SK-N-SH treated with all-trans-retinoic acid at 6 μM for 48 hours (cell line): ENCODE measurements around the gene MCM8.

ENCODE experiments used
- ATAC-seq: fragments of 200-7000 bp; cut with Tn5 transposase; 3 replicates; pipeline ENCODE4 v1.9.1; 2020; ENCODE audit warnings: mild to moderate bottlenecking, moderate library complexity
- BACH2 ChIP-seq: fragments of 250-450 bp; sonication (Bioruptor Pico); IDR thresholded peaks from 2 replicates; pipeline ENCODE4 v1.9.0; 2021; ENCODE audit warnings: mild to moderate bottlenecking, borderline replicate concordance
- CREB5 ChIP-seq: fragments of 250-450 bp; sonication (Bioruptor Pico); IDR thresholded peaks from 2 replicates; pipeline ENCODE4 v1.5.1; 2020; ENCODE audit warnings: low read depth, mild to moderate bottlenecking, moderate library complexity
- CSRNP3 ChIP-seq: fragments of 250-450 bp; sonication (Bioruptor Pico); IDR thresholded peaks from 2 replicates; pipeline ENCODE4 v1.5.1; 2021; ENCODE audit warnings: mild to moderate bottlenecking, moderate library complexity
- ESRRG ChIP-seq: fragments of 250-450 bp; sonication (Bioruptor Pico); IDR thresholded peaks from 2 replicates; pipeline ENCODE4 v1.6.1; 2021; ENCODE audit warnings: mild to moderate bottlenecking
- GLIS3 ChIP-seq: fragments of 250-450 bp; sonication (Bioruptor Pico); IDR thresholded peaks from 2 replicates; pipeline ENCODE4 v1.5.0; 2020; ENCODE audit warnings: mild to moderate bottlenecking, moderate library complexity
- ISL1 ChIP-seq: fragments of 250-450 bp; sonication (Bioruptor Pico); IDR thresholded peaks from 2 replicates; pipeline ENCODE4 v2.1.2; 2022; ENCODE audit warnings: mild to moderate bottlenecking, moderate library complexity
- OSR1 ChIP-seq: fragments of 250-450 bp; sonication (Bioruptor Pico); IDR thresholded peaks from 2 replicates; pipeline ENCODE4 v1.8.0; 2022; ENCODE audit warnings: moderate library complexity, mild to moderate bottlenecking, inconsistent platforms
- PATZ1 ChIP-seq: fragments of 250-450 bp; sonication (Bioruptor Pico); IDR thresholded peaks from 2 replicates; pipeline ENCODE4 v1.8.0; 2020; ENCODE audit warnings: mild to moderate bottlenecking, moderate library complexity, borderline replicate concordance
- POU6F1 ChIP-seq: fragments of 250-450 bp; sonication (Bioruptor Pico); IDR thresholded peaks from 2 replicates; pipeline ENCODE4 v1.8.0; 2021; ENCODE audit warnings: low read depth, mild to moderate bottlenecking, moderate library complexity, borderline replicate concordance
- PPARA ChIP-seq: fragments of 250-450 bp; sonication (Bioruptor Pico); IDR thresholded peaks from 2 replicates; pipeline ENCODE4 v1.5.0; 2020; ENCODE audit warnings: mild to moderate bottlenecking, borderline replicate concordance
- RARB ChIP-seq: fragments of 250-450 bp; sonication (Bioruptor Pico); IDR thresholded peaks from 2 replicates; pipeline ENCODE4 v1.8.0; 2021; ENCODE audit warnings: mild to moderate bottlenecking, moderate library complexity
- SNAI2 ChIP-seq: fragments of 250-450 bp; sonication (Bioruptor Pico); IDR thresholded peaks from 2 replicates; pipeline ENCODE4 v1.5.0; 2020; ENCODE audit warnings: mild to moderate bottlenecking, moderate library complexity
- TCF4 ChIP-seq: fragments of 250-450 bp; sonication (Bioruptor Pico); IDR thresholded peaks from 2 replicates; pipeline ENCODE4 v1.8.0; 2021; ENCODE audit warnings: mild to moderate bottlenecking, moderate library complexity, borderline replicate concordance
- TOX ChIP-seq: fragments of 250-450 bp; sonication (Bioruptor Pico); IDR thresholded peaks from 2 replicates; pipeline ENCODE4 v1.8.0; 2021; ENCODE audit warnings: mild to moderate bottlenecking, moderate library complexity, borderline replicate concordance
- TSHZ2 ChIP-seq: fragments of 250-450 bp; sonication (Bioruptor Pico); IDR thresholded peaks from 2 replicates; pipeline ENCODE4 v1.5.0; 2020; ENCODE audit warnings: mild to moderate bottlenecking, moderate library complexity
- ZC3H10 ChIP-seq: fragments of 250-450 bp; sonication (Bioruptor Pico); IDR thresholded peaks from 2 replicates; pipeline ENCODE4 v1.5.1; 2021; ENCODE audit warnings: mild to moderate bottlenecking, moderate library complexity
- ZFP3 ChIP-seq: fragments of 250-450 bp; sonication (Bioruptor Pico); IDR thresholded peaks from 2 replicates; pipeline ENCODE4 v1.5.0; 2020; ENCODE audit warnings: mild to moderate bottlenecking, moderate library complexity
- ZFP30 ChIP-seq: fragments of 450-650 bp; formaldehyde crosslinking; IDR thresholded peaks from 2 replicates; pipeline ENCODE4 v1.5.0; 2022; ENCODE audit warnings: mild to moderate bottlenecking, moderate library complexity
- ZNF565 ChIP-seq: fragments of 450-650 bp; formaldehyde crosslinking; conservative IDR thresholded peaks from 2 replicates; pipeline ENCODE4 v1.5.0; 2020; ENCODE audit warnings: low read depth, mild to moderate bottlenecking, moderate library complexity
- ZNF70 ChIP-seq: fragments of 450-650 bp; formaldehyde crosslinking; IDR thresholded peaks from 2 replicates; pipeline ENCODE4 v1.5.0; 2020; ENCODE audit warnings: mild to moderate bottlenecking, moderate library complexity
- ZNF8 ChIP-seq: fragments of 450-650 bp; formaldehyde crosslinking; IDR thresholded peaks from 2 replicates; pipeline ENCODE4 v1.5.0; 2020; ENCODE audit warnings: mild to moderate bottlenecking, moderate library complexity

MCM8 gene

GRCh38 chr20:6028818-6029217, 78.4 kb downstream of the MCM8 start:
- TF ChIP-seq SNAI2 (CRISPR knock-in tag) (no peak), ZFP3 (CRISPR knock-in tag) (no peak), BACH2 (CRISPR knock-in tag) (no peak), PATZ1 (CRISPR knock-in tag) (no peak), TCF4 (no peak), PPARA (CRISPR knock-in tag) (no peak), RARB (CRISPR knock-in tag) (no peak), GLIS3 (CRISPR knock-in tag) (no peak), ESRRG (CRISPR knock-in tag) (no peak), ZC3H10 (CRISPR knock-in tag) (no peak), ZNF70 (CRISPR knock-in tag) (no peak), OSR1 (no peak), TOX (no peak), ZNF8 (CRISPR knock-in tag) (no peak), ZNF565 (CRISPR knock-in tag) (no peak), TSHZ2 (no peak), CSRNP3 (CRISPR knock-in tag) (no peak), CREB5 (CRISPR knock-in tag) (no peak)
- no peak for ATAC-seq

- no peak for TF ChIP-seq SNAI2 (CRISPR knock-in tag)
- no peak for TF ChIP-seq ZNF8 (CRISPR knock-in tag)
- TF ChIP-seq ISL1 (CRISPR knock-in tag), result no peak
- TF ChIP-seq ZFP30 (CRISPR knock-in tag), result no peak
- TF ChIP-seq POU6F1, result no peak
- no peak for TF ChIP-seq PATZ1 (CRISPR knock-in tag)
- no peak for TF ChIP-seq TSHZ2
- no peak for TF ChIP-seq TCF4
- TF ChIP-seq ZFP3 (CRISPR knock-in tag), result no peak
- TF ChIP-seq ESRRG (CRISPR knock-in tag), result no peak
- no peak for TF ChIP-seq CSRNP3 (CRISPR knock-in tag)
- no peak for ATAC-seq
Measured at GRCh38 chr20:6029538-6029937, 79.1 kb downstream of the MCM8 start.
